Stimulated activated CD4-positive, alpha-beta T cell treated with anti-CD3 and anti-CD28 coated beads, Interleukin-2, amount 100 ng/mL, for 4 hours (primary cell): ENCODE measurements around the gene ODAD4.
"Not testable (repeated sequence)": the region's sequence is repeated elsewhere in the genome, so short reads cannot be mapped to it uniquely, and the experiment has no call there.

ENCODE experiments used
- DNase-seq: peaks from one replicate; pipeline ENCODE4 v3.0.0-alpha.2; 2020; ENCODE audit warnings: low read depth

Gene ODAD4

GRCh38 chr17:42002792-42003301, 72.4 kb downstream of the ODAD4 start:
- no peak for DNase-seq

- no peak for DNase-seq
Observed at GRCh38 chr17:42005166-42005565, 74.7 kb downstream of the ODAD4 start.

- DNase-seq: no peak
Observed at GRCh38 chr17:42009170-42009569, 78.8 kb downstream of the ODAD4 start.

- DNase-seq: not testable (repeated sequence)
Observed at GRCh38 chr17:42010266-42010680, 79.9 kb downstream of the ODAD4 start.

- DNase-seq: no peak
Observed at GRCh38 chr17:42010898-42011516, 80.6 kb downstream of the ODAD4 start.

- DNase-seq: not testable (repeated sequence)
Observed at GRCh38 chr17:42012363-42012762, 81.9 kb downstream of the ODAD4 start.

- not testable (repeated sequence) for DNase-seq
Observed at GRCh38 chr17:42013740-42014139, 83.3 kb downstream of the ODAD4 start.
